VCaP (cell line): ENCODE measurements around the gene ZBTB45.
A peak's percentile ranks its signal among the peaks of the same experiment; 100 is the strongest.
"Not testable (repeated sequence)": the region's sequence is repeated elsewhere in the genome, so short reads cannot be mapped to it uniquely, and the experiment has no call there.

Experiments
- H3K27ac ChIP-seq: fragments of 450-650 bp; 2 replicates; pipeline ENCODE4 v1.5.1; 2017
- CTCF ChIP-seq: fragments of 450-650 bp; conservative IDR thresholded peaks from 2 replicates; pipeline ENCODE4 v1.5.1; 2017; ENCODE audit warnings: mild to moderate bottlenecking, moderate library complexity

The ZBTB45 gene

GRCh38 chr19:58547323-58548312 lies 28.0 kb upstream of the ZBTB45 start:
- peak overlapping the region; percentile 95; the same call in 1 of the 2 replicates for H3K27ac ChIP-seq
- TF ChIP-seq CTCF = no peak

- H3K27ac ChIP-seq = peak overlapping the region; percentile 95; the same call in 1 of the 2 replicates
- TF ChIP-seq CTCF = no peak
Measured at GRCh38 chr19:58546019-58546530, 26.5 kb upstream of the ZBTB45 start.

DNA sequence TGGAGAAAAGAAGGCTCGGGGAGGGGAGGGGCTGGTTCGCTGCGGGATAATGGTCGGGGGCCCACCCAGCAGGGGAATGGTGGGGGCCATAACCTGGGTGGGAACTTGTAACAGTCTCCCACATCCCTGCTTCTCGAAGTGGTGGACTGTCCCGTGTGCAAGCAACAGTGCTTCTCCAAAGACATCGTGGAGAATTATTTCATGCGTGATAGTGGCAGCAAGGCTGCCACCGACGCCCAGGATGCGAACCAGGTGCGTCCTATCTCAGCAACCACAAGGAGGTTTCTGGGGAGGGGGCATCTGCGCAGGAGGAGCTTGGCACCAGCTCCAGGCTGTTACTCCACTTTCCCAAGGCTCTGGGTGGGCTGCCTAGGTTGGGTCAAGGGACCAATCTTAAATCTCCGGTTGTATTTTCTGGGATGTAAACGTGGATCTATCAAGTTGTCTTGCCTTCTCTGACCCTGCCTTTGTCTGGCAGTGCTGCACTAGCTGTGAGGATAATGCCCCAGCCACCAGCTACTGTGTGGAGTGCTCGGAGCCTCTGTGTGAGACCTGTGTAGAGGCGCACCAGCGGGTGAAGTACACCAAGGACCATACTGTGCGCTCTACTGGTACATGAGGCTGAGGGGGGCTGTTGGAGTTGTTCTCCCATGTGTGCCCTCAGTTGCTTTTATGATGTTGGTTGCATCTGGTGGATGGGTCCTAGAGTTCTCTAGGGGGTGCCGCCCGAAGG lies 25.8 kb upstream of the ZBTB45 start:
- peak overlapping the region; percentile 95 for H3K27ac ChIP-seq
- TF ChIP-seq CTCF = no peak

GRCh38 chr19:58544591-58545285 lies 25.1 kb upstream of the ZBTB45 start:
- H3K27ac ChIP-seq = peak overlapping the region; percentile 95
- TF ChIP-seq CTCF = no peak

GRCh38 chr19:58543826-58544590 lies 24.4 kb upstream of the ZBTB45 start, which contains the start of gene TRIM28:
TSS of gene TRIM28 (plus strand) at chr19:58544064. CDS start at chr19:58544758, 694 bp downstream.
- no peak for TF ChIP-seq CTCF
- H3K27ac ChIP-seq = peak within 1 kb of the TSS; percentile 95

- peak overlapping the region; percentile 95 for H3K27ac ChIP-seq
Measured at GRCh38 chr19:58542641-58543372, 23.2 kb upstream of the ZBTB45 start.

GRCh38 chr19:58539169-58539559 lies 19.6 kb upstream of the ZBTB45 start:
- not testable (repeated sequence) for H3K27ac ChIP-seq
